CD4-positive, alpha-beta T cell treated with Interleukin-15 for 1 hour (primary cell): ENCODE data around the gene IRF8.
"Not testable (repeated sequence)": the region's sequence is repeated elsewhere in the genome, so short reads cannot be mapped to it uniquely, and the experiment has no call there.

ENCODE experiments used
- DNase-seq: peaks from one replicate; pipeline ENCODE4 v3.0.0-alpha.2; 2020

Gene IRF8, protein sequence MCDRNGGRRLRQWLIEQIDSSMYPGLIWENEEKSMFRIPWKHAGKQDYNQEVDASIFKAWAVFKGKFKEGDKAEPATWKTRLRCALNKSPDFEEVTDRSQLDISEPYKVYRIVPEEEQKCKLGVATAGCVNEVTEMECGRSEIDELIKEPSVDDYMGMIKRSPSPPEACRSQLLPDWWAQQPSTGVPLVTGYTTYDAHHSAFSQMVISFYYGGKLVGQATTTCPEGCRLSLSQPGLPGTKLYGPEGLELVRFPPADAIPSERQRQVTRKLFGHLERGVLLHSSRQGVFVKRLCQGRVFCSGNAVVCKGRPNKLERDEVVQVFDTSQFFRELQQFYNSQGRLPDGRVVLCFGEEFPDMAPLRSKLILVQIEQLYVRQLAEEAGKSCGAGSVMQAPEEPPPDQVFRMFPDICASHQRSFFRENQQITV

DNA sequence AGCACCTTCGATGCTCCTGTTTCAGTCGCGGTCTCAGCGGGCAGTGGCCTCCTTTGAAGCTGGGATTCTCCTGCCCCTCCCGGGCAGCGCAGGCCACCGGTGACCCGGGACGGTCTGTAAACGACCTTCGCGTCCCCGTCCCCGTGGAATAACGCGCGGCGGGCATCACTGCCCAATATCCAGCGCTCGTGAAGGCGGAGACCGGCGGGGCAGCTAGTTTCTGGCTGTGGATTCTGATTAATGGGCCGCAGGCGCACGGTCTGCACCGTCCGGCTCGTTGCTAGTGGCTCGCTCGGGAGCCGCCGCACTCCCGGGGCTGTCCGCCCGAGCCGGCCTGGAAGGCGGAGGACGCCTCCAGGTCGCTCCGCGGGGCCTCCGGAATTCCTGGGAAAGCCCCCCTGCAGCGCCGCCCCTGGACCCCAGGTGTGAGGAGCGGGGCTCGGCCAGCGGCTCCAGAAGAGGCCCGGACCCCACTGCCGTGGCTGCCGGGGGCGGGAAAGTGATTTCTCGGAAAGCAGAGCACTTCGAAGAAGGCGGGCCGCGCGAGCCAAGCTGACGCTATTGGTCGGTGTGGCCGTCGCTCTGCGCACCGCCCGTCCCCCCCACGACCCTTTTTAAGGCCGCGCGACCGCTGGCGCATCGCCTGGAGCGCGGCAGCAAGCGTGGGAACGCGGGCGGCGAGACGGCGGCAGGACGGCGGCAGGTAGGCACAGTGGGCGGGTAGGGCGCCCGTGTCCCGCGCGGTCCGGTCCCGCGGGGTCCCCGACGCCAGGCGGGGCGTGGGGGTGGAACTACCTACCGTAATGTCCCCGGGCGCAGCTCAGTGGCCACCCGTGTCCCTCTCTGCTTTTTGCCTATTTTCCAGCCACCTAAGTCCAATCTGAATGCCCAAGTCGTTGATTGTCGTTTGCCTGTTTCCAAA is at the start of gene IRF8:
Gene IRF8, plus strand, starts transcription at position 642 of the 922 bp plus-strand sequence. CDS start 3,854 bp downstream, outside the sequence.
- peak; percentile 83 for DNase-seq

DNA sequence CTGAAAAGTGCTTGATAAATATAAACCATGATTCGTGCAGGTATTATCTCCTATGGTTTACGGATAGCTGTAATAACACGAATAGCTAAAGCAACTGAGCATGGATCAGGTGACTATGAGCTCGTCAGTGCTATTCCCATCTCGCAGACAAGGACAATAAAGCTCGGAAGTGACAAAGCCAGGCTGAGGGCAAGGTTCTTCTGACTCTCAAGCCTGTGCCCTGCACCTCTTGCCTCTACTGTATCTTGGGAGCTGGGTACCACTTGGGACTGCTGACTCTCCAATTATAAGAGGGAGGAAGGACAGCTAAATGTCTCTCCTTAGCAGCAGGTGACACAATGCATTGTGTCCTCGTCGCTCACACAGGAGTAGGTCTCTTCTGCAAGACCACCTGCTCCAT is 49.6 kb upstream of the IRF8 start:
- DNase-seq: no peak

DNA sequence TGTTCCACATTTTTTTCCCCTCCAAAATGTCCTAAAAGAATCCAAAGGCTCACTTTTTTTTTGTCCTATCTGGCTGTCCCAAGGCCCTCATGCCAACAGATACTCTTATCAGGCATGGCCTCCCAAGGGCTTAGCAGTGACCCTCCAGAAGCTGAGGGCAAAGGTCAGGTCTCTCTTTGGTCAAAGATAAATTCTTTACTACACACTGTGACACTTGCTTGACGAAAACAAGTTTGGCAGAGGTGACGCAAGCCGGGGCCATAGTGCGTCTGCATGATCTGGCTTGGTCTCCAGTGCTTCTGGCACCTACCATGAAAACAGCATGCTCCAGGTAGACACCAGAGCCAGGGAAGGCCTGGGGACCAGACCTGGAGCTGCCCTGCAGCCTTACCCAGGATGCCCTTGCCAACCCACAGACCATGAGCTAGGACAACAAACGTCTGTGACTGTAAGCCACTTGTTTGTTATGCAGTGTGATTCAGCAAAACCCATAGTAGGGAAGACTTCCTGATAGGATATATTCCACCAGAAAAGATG is 48.5 kb upstream of the IRF8 start:
- no peak for DNase-seq

DNA sequence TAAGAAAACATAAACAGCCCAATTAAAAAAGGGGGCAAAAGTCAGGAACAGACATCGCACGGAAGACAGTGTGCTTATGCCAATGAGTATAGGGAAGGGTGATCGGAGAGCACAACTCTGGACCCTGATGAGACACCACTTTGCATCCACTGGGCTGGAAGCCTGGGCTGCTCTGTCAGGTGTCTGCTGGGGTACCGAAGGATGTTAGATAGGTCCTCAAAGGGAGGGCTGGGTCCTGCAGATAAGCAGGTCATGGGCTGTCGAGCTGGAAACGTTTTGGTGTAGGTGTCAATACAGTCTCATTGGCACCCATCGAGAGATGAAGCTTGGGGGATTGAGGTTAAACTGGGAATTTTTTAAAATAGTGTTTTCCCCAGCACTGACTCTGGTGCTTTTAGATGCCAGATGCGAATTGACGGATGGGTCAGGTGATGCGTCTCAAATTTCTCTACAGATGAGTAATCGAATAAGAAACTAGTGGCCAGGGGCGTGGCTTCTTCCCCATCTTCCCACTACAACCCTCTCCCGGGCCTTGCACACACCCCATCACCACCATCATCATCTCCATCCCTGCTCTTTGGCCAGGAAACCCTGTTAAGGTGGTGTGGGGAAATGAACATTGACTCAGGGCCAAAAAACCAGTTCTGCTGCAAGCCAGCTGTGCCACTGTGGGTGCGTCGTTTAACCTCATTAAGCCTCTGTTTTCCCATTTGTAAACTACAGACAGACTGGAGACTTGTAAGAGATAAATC is 47.8 kb upstream of the IRF8 start:
- no peak for DNase-seq

GRCh38 chr16:85853547-85854545 is 45.1 kb upstream of the IRF8 start:
- no peak for DNase-seq

DNA sequence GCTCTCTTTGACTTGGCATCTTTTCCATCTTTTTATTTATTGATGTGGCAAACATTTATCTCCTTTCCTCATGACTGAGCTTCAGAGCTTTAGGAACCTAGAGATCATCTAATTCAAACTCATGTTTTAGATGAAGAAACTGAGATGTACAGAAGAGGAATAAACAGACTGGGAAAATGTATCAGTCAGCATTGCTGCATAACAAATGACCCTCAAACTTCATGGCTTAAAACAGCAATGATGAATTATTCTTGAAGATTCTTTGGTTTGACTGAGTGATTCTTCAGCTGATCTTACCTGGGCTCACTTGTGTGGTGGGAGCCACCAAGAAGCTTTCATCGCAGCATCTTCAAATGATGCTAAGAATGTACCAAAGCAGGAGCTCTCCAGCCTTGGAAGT is 44.0 kb upstream of the IRF8 start:
- DNase-seq: no peak

DNA sequence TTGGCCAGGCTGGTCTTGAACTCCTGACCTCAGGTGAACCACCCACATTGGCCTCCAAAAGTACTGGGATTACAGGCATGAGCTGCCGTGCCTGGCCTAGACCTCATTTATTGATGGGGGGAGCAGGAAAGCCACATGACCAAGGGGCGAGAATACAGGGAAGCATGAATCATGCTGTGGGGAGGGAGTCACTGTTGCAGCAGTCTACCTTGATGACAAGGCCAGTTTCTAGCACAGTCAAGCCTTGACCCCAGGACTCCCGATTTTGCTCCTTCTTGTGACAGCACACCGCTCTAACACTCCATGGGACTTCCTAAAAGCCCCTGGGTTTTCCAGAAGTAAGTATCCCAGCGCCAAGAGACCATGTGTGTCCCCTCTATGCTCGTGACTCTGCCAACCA is 42.9 kb upstream of the IRF8 start:
- DNase-seq: no peak

GRCh38 chr16:85856585-85856984 is 42.4 kb upstream of the IRF8 start:
- no peak for DNase-seq

GRCh38 chr16:85857406-85857805 is 41.6 kb upstream of the IRF8 start:
- DNase-seq: no peak

- not testable (repeated sequence) for DNase-seq
Observed at GRCh38 chr16:85858571-85858970, 40.4 kb upstream of the IRF8 start.

GRCh38 chr16:85858984-85859817 is 39.8 kb upstream of the IRF8 start:
- DNase-seq: no peak

DNA sequence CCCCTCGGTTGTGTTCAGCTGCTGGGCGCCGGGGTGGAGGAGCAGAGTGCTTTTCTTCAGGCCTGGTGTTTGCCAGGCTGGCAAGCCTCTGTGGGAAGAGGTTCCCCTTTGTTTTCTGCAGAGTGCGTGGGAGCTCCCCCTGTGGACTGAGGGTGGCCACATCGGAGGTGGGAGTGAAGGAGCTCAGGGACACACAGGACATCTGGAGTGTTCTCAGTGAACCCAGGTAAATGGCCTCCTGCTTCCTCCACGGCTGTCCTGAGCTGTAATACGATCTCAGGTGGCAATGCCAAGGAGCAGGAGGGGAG is 39.2 kb upstream of the IRF8 start:
- DNase-seq: no peak

GRCh38 chr16:85860413-85861094 is 38.4 kb upstream of the IRF8 start:
- no peak for DNase-seq

DNA sequence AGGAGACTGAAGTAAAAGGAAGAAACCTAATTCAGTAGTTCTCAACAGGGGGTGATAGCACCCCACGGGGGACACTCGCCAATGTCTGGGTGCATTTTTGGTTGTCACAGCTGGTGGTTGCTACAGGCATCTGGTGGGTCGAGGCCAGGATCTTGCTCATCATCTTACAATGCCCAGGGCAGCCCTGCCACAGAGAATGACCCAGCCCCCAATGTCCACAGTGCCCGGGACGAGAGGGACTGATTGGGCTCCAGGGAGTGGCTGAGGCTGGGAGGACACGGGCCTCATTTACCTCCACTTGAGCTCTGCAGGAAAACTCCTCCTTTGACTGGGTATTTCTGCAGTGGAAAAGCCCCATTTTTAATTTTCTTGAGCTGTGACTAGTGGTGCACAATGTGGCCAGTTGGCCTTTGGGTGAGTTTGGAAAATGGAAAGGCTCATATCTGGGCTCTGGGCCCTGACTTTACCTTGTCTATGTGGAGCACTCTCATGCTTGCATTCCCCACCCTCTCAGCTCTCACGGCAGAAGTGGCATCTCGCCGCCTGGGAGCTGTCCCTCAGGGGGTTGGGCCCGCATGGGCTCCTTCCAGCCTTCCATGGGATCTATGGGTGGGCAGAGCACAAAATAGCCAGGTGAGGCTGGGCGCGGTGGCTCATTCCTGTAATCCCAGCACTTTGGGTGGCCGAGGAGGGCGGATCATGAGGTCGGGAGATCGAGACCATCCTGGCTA is 37.7 kb upstream of the IRF8 start:
- no peak for DNase-seq

DNA sequence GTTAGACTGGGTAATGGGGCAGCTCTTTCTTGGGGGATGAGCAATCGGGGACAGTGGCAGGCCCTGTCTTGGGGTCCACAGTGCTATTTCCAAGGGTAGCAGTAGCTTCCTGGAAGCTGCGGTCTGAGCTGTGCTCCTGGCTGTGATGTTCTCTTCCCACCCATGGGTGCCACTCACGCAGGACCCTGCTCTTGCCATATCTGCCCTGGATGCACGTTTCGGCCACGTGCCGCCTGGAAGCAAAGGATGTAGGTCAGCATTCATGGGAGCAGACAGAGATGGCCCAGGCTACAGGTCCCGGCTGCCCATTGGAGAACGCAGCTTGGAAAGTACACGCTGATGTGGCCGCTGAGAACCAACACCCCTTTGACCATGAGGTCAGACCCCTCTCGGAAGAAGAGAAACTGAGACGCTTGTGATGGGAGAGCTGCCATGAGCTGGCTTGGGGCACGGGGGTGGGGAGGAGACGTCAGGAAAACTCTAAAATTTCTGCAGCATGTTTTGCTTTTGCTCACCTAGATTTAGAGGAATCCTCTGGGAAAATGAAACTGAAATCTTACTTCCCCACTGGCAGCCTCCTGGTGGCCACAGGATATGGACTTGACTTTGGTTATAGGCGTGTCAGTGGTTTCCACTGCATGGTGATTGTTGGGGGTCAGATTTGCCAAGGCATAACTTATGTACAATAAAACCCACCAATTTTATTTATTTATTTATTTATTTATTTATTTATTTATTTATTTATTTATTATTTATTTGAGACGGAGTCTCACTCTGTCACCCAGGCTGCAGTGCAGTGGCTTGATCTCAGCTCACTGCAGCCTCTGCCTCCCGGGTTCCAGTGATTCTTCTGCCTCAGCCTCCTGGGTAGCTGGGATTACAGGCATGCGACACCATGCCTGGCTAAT is 36.2 kb upstream of the IRF8 start:
- no peak for DNase-seq

DNA sequence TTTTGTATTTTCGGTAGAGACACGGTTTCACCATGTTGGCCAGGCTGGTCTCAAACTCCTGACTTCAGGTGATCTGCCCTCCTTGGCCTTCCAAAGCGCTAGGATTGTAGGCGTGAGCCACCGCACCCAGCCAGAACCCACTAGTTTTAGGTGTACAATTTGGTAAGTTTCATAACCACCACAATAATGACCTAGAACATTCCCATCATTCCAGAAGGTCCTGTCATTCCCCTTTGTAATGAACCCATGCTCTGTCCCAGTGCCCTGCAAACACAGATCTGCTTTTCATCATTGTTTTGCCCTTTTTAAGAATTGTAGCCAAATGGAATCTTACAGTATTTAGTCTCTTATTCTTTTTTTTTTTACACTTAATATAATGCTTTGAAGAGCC is 35.6 kb upstream of the IRF8 start:
- no peak for DNase-seq

DNA sequence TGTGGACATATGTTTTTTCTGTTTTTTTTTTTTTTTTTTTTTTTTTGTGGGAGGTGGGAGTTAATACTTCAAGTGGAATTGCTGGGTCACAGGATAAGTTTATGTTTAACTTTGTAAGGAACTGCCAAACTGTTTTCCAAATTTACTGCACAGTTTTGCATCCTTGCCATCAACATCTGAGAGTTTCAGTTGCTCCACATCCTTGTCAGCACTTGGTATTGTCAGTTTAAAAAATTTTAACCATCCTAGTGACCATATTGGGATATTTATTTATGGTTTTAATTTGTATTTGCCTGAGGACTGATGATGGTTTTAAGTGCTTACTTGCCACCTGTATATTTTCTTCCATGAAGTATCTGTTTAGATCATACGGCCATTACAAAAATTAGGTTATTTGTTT is 34.0 kb upstream of the IRF8 start:
- DNase-seq: no peak

DNA sequence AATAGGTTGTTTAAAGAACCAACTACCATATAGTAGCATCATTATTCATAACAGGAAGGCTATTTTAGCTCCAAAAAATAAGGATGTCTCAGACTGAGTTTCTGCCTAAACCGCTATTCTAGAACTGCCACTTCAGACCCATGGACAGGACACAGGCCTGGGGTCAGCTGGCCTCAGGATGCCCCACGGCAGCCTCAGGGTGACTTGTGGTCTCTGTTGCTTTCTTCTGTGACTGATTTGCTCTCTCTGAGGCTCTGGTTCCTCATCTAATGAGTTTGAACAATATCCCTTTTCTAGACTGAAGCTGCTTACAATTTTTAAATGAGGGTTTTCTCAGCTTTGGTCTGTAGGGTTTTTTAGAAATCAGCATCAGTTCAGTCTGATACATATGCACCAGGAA is 31.8 kb upstream of the IRF8 start:
- DNase-seq: no peak
